Vagina (tissue), 2 donors: ENCODE results near the gene TMEM236. TPM values are rescaled to one million over a fixed set of nuclear protein-coding genes. Genes with fewer than 3 reads are reported as not detected.

Experiments
- DNase-seq, 2 donors: peaks; one replicate each; pipeline ENCODE4 v3.0.0-alpha.2; 2017; ENCODE audit errors: extremely low spot score in 2 of 2
- H3K27ac ChIP-seq: fragments of 200-600 bp; sonication (generic); one replicate; pipeline ENCODE4 v1.5.1; 2019
- H3K27me3 ChIP-seq: fragments of 200-600 bp; sonication (generic); one replicate; pipeline ENCODE4 v1.5.1; 2019
- H3K36me3 ChIP-seq, 2 donors: fragments of 200-600 bp; sonication (generic); one replicate each; pipeline ENCODE4 v1.5.1; 2017 to 2019
- H3K4me1 ChIP-seq: fragments of 200-600 bp; sonication (generic); one replicate; pipeline ENCODE4 v1.5.1; 2019
- H3K4me3 ChIP-seq, 2 donors: fragments of 200-600 bp; sonication (generic); 1 replicate in 1 of 2; 2 replicates in 1 of 2; pipeline ENCODE4 v1.5.1; 2016 to 2019
- H3K9me3 ChIP-seq: fragments of 200-600 bp; sonication (generic); one replicate; pipeline ENCODE4 v1.5.1; 2019
- POLR2A ChIP-seq, 2 donors: fragments of 450-650 bp; IDR thresholded peaks; one replicate each; pipeline ENCODE4 v1.6.1; 2017; ENCODE audit warnings: antibody characterized with exemption in 2 of 2, mild to moderate bottlenecking in 2 of 2, moderate library complexity in 2 of 2
- POLR2AphosphoS5 ChIP-seq, 2 donors: sonication (generic); formaldehyde crosslinking; IDR thresholded peaks; one replicate each; pipeline ENCODE4 v1.9.0; 2017; ENCODE audit warnings: antibody characterized with exemption in 2 of 2, mild to moderate bottlenecking in 2 of 2, low read depth in 1 of 2; ENCODE audit not compliant: insufficient read depth in 1 of 2
- intact Hi-C: fragments of 100-400 bp; cut with DNase I; formaldehyde crosslinking; loops from one replicate; pipeline ENCODE4 v1.15.1; 2023
- total RNA-seq: library from RNA; depleted of rRNA; stranded (reverse); fragments of >200 nt; gene quantifications from one replicate; pipeline ENCODE4 v1.2.3, GENCODE V29; 2016
- TF ChIP-seq, protein P1 (sequence below), 3 experiments: fragments of 450-650 bp in 2 of 3; fragments of 200-600 bp in 1 of 3; sonication (generic) in 1 of 3; IDR thresholded peaks; one replicate each; pipeline ENCODE4 v1.5.1; 2017 to 2019; ENCODE audit warnings: antibody characterized with exemption in 3 of 3, mild to moderate bottlenecking in 2 of 3, moderate library complexity in 2 of 3

The TMEM236 gene
- total RNA-seq, 1 donor from 2014 or later: not detected

DNA sequence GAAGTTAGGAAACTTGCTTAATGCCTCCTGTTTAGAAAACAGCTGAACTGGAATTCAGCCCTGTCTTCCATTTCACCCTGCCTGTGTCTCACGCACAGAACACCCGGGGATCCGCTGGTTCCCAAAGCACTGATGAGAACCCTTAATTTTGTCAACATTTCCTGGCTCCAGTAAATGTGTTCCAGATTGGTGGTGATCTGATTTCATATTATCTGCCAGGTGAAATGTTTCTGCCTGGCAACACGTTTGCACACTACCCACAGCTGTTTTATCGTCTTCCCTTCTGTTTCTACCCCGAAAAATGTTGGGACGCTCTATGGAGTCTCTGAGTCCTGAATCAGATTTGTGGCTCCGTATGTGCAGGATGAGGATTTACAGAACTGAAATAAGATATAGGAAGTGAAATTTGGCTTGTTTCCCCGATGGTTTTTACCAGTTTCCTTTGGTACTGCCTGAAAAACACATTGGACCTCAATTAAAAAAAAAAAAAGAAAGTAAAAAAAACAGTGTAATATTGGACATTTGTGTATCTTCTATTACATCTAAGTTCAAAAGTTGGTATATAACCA lies 86.2 kb downstream of the TMEM236 start:
- Histone ChIP-seq H3K27ac (no peak overlapping the region), H3K4me3 (no peak overlapping the region), H3K36me3 (no peaks in the 10 kb centered on the region), H3K9me3 (no peaks in the 10 kb centered on the region), H3K27me3 (no peaks in the 10 kb centered on the region), H3K4me1 (no peaks in the 10 kb centered on the region)
- TF ChIP-seq POLR2AphosphoS5 (IDR thresholded peaks at IDR 0.05; ENCODE audit: insufficient read depth in 1 of 2, low read depth in 1 of 2) (no peak), POLR2A (IDR thresholded peaks at IDR 0.05) (no peak)
- TF ChIP-seq, protein P1, sequence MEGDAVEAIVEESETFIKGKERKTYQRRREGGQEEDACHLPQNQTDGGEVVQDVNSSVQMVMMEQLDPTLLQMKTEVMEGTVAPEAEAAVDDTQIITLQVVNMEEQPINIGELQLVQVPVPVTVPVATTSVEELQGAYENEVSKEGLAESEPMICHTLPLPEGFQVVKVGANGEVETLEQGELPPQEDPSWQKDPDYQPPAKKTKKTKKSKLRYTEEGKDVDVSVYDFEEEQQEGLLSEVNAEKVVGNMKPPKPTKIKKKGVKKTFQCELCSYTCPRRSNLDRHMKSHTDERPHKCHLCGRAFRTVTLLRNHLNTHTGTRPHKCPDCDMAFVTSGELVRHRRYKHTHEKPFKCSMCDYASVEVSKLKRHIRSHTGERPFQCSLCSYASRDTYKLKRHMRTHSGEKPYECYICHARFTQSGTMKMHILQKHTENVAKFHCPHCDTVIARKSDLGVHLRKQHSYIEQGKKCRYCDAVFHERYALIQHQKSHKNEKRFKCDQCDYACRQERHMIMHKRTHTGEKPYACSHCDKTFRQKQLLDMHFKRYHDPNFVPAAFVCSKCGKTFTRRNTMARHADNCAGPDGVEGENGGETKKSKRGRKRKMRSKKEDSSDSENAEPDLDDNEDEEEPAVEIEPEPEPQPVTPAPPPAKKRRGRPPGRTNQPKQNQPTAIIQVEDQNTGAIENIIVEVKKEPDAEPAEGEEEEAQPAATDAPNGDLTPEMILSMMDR (IDR thresholded peaks at IDR 0.05): no peak
- no peak for DNase-seq
- intact Hi-C loops: no loop called here

DNA sequence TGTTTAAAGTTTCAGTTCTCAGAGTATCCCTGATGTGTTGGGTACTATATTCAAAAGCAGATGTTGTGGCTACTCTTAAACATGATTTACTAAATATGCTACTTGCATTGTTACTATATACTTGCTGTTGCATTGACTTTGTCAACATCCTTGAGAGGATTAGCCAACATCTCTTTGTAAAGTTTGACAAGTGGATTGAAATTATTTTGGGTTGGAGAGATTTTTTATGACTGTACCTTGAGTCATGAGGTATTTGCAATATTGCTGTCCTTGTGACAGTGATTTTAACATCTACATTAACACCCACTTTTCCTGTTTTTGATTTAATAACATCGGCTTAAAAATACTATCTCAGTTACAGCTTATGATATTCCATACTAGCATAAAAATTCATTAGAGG lies 89.0 kb downstream of the TMEM236 start:
- no peaks in the 10 kb centered on the region for H3K27me3 ChIP-seq
- H3K4me1 ChIP-seq: no peaks in the 10 kb centered on the region
- TF ChIP-seq POLR2AphosphoS5 (IDR thresholded peaks at IDR 0.05; ENCODE audit: insufficient read depth in 1 of 2, low read depth in 1 of 2): no peak
- TF ChIP-seq, protein P1 (IDR thresholded peaks at IDR 0.05): no peak
- TF ChIP-seq POLR2A (IDR thresholded peaks at IDR 0.05): no peak
- intact Hi-C loops: no loop called here
- H3K27ac ChIP-seq: no peak overlapping the region
- no peak for DNase-seq
- no peak overlapping the region for H3K4me3 ChIP-seq
- no peaks in the 10 kb centered on the region for H3K9me3 ChIP-seq
- no peaks in the 10 kb centered on the region for H3K36me3 ChIP-seq

DNA sequence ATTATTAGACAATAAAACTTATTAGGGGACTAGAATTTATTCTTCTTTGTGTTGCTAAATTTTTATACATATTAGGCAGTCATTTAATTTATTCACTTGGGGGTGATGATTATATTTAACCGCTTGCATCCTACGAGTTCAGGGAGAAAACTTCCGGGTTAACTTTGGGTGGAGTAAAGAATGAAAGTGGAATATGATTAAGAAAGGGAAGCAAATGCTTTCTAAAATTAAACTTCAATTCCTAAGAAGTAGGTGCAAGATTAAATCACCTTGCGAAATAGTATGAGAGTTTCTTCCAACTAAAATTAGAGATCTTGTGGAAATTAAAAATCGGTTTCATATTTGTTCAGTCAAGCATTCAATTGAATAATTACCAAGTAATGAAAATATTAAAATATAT lies 90.6 kb downstream of the TMEM236 start:
- intact Hi-C loops: no loop called here

DNA sequence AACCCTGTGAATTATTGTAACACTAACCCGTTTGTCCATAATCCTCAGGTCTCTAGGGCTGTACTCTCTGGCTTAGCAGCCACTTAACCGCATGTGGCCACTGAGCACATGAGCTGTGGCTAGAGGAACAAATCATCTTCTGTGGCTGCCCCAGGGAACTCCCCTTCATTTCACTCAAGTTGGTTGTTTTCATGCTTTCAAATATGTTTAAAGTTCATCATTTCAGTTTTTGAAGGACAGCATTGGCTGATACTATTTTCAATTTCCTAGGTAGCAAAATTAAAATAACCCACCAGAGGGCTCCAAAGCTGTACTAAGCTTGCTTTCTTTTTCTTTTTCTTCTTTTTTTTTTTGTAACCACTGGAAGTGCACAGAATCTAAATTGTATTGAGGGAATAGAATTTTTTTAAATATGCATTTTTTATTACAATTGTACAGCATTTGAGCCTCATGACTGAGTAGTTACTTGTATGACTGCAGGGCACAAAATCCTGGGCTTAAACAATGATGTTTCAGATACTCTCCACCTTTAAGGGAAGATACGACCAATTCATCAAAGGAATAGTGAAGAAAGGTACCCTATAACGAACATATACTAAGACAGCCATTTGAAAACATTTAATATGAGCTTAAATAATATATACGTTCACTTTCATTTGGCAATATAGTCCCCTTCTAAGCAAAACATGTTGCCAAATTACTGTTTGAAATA lies 95.7 kb downstream of the TMEM236 start:
- H3K4me3 ChIP-seq: no peak overlapping the region
- no peaks in the 10 kb centered on the region for H3K9me3 ChIP-seq
- DNase-seq: no peak
- no peak for TF ChIP-seq POLR2A (IDR thresholded peaks at IDR 0.05)
- TF ChIP-seq, protein P1 (IDR thresholded peaks at IDR 0.05): peak in 1 of 3 experiments; percentile 15
- TF ChIP-seq POLR2AphosphoS5 (IDR thresholded peaks at IDR 0.05; ENCODE audit: insufficient read depth in 1 of 2, low read depth in 1 of 2): no peak
- H3K27me3 ChIP-seq: no peaks in the 10 kb centered on the region
- no peaks in the 10 kb centered on the region for H3K36me3 ChIP-seq
- H3K4me1 ChIP-seq: no peaks in the 10 kb centered on the region
- intact Hi-C loops: no loop called here
- no peak overlapping the region for H3K27ac ChIP-seq

More for the DNA sequence above, 90.6 kb downstream of the TMEM236 start:
- Histone ChIP-seq H3K36me3 (no peaks in the 10 kb centered on the region), H3K9me3 (no peaks in the 10 kb centered on the region), H3K4me3 (no peak overlapping the region), H3K4me1 (no peaks in the 10 kb centered on the region), H3K27me3 (no peaks in the 10 kb centered on the region), H3K27ac (no peak overlapping the region)
- TF ChIP-seq, protein P1 (IDR thresholded peaks at IDR 0.05): no peak
- no peak for TF ChIP-seq POLR2AphosphoS5 (IDR thresholded peaks at IDR 0.05; ENCODE audit: insufficient read depth in 1 of 2, low read depth in 1 of 2)
- TF ChIP-seq POLR2A (IDR thresholded peaks at IDR 0.05): no peak
- no peak for DNase-seq

DNA sequence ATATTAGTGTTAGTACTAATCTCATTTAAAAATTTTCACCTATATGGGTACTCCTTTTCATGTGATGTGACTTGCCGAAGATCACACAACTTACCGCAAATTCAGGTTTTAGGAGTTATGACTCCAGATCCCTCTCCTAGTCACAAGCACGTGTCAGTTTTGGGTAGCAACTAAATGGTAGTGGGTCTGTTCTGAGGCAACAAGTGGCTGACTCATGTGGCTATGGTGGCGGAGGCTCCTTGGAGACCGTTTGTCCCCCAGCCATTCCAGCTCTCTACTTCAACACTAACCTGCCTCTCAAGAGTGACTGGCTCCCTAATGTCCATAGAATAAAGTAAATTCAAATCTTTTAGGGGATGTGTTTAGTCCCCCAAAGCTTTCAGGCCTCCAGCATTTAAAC lies 96.6 kb downstream of the TMEM236 start:
- DNase-seq: no peak
- Histone ChIP-seq H3K27ac (no peak overlapping the region), H3K9me3 (no peaks in the 10 kb centered on the region), H3K4me3 (no peak overlapping the region), H3K4me1 (no peaks in the 10 kb centered on the region), H3K36me3 (no peaks in the 10 kb centered on the region), H3K27me3 (no peaks in the 10 kb centered on the region)
- no peak for TF ChIP-seq POLR2AphosphoS5 (IDR thresholded peaks at IDR 0.05; ENCODE audit: insufficient read depth in 1 of 2, low read depth in 1 of 2)
- TF ChIP-seq, protein P1 (IDR thresholded peaks at IDR 0.05): no peak
- TF ChIP-seq POLR2A (IDR thresholded peaks at IDR 0.05): no peak
- intact Hi-C loops: no loop called here
